Measurements from ENCODE around the gene TMTC3. TPM values are rescaled to one million over a fixed set of nuclear protein-coding genes. Genes with fewer than 3 reads are reported as not detected.
"Not testable (repeated sequence)": the region's sequence is repeated elsewhere in the genome, so short reads cannot be mapped to it uniquely, and the experiment has no call there.

Gene TMTC3
- 6.9 TPM for total RNA-seq
- long read RNA-seq = 0 reads

DNA sequence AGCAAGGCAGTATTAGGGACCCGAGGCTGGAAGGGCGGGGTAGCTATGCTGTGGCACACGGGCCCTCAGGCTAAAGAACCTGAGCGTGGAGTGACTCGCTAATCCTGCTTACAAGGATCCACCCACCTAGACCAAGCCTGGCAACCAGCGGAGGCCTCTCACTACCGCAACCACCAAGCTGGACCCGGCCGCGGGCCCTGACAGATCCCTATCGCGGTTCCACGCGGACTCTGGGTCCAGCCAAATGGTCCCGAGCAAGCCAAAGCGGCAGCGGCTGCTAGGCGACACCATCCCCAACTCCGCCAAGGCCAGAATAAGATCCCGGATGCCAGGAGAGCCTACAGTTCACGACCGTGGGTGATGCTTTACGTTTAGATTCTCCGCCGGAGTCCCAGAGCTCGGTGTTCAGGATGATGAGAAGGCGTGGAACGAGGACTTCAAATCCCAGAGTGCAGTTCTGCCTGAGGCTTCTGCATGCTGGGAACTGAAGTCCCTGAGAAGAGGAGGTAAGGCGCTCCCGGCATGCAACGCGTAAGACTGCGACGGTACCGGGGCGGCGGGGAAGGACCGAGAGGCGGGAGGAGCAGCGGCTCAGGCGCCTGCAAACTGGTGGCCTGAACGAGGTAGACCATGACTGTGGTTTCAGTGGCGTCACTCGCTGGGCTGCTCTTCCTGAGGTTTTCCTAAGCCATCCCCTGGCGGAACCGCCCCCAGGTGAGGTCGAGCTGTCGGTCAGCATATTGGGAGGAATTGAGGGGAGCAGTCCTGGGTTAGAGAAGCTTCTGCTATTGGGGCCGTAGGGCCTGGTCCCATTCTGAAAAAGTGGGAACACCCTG, at the start of gene TMTC3, which contains the start of gene CEP290:
TMTC3 (plus strand) TSS at position 534 of the 836 bp plus-strand sequence. CDS start 6,009 bp downstream, outside the sequence.
CEP290 (minus strand) TSS at position 315 of the 836 bp plus-strand sequence. CDS start 781 bp downstream, outside the sequence.
- intact Hi-C loops (cut with DNase I) = loop anchor here (1.0 kb wide), 1 partner anchor 107 kb away; a partner anchor contains a TSS
- ATAC-seq (peak; percentile 99), DNase-seq (ENCODE audit: missing footprints) (peak; percentile 96)

DNA sequence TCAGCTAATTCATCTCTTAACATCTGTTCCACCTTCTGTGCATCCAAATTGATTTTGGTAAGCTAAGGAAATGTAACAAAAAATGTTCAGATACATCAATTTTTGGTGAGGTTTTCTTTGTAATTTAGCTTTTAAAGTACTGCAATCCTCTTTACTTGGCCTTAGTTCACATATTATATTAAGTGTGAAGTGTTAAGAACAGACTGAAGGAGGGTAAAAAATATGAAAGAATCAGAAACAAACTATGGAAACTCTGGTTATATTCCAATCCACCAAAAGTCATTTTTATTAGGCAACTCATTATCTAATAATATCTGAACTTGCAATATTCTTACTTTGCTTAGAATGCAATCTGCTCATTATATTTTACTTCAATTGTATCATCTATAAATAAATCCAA, 49.3 kb upstream of the TMTC3 start:
- no peak for DNase-seq (ENCODE audit: missing footprints)
- intact Hi-C loops (cut with DNase I) = no loop called here
- no peak for ATAC-seq

DNA sequence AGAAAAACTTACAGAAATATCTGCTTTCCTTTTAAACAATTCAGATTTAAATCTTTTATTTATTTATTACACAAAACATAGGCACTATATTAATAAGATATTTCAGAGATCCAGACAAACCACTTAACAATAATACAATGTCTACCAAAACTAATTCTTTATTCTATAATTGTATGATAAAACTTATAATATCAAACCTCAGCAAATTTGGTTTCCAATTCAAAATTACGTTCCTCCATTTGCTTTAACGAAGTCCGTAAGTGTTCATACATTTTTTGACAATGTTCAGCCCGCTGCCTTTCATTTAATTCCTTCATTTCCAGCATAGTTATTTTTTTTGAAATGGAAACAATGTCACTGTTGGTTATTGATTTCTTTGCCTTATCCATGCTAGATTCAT, 48.5 kb upstream of the TMTC3 start:
- no peak for DNase-seq (ENCODE audit: missing footprints)
- intact Hi-C loops (cut with DNase I) = no loop called here
- ATAC-seq = no peak

DNA sequence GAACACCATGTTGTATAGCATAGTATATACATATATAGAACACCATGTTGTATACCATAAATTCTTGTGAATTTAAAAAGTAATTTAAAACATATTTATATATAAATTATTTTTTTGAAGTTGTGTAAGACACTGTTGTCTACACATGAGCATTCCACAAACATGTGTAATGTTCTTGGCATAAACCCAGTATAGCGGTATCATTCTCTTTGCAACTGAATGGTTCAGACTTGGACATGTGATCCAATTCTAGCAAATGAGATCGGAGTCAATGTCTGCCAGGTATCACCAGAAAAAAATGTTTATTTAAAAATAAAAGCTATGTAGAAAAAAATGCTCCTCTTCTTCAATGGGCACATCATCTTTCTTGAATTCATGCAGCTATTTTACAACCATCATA, 34.1 kb upstream of the TMTC3 start:
- ATAC-seq (no peak), DNase-seq (ENCODE audit: missing footprints) (no peak)
- intact Hi-C loops (cut with DNase I) = no loop called here

DNA sequence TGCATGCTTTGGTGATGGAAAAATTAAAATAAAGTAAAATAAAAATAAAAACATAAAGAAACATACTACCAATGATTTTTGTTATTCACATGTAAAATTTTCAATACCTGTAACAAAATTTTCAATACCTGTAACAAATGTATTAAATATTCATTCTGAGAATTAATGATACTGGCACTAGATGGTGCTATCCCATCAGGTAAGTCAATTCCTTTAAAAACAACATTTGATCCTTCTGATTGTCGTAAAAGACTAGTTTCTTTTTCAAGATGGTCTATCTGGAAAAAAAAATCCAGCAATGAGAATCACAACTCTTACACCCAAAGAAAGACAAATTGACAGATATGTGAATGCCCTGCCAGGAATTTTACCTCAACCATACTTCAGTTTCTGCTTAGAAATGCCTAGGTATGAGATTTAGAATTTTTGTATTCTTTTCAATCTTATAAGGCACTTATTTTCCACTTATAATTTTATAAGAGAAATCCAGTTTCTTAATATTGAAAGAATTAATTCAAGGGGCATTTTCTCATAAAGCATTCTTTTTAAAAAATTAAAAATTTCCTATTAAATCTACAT, 30.9 kb upstream of the TMTC3 start:
- ATAC-seq = no peak
- intact Hi-C loops (cut with DNase I) = loop anchor here (5.0 kb wide), 1 partner anchor 886 kb away; no protein-coding TSS in a partner anchor

DNA sequence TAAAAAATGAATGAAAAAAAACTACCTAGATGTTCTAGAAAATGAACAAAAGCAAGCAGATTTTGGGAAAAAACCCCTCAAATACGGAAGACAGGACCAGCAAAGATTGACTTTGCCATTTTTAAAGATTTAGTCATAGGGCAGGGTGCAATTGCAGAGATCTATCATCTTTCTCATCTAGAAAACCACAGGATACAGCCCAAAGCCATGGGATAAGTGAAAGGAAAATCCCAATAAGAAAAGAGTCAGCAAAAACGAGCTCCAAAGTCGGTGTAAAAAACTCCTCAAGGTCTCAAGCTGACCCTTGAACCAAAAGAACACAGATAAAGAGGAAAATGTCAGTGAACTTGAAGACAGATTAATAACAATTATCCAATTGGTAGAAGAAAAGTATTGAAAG, 28.2 kb upstream of the TMTC3 start:
- intact Hi-C loops (cut with DNase I) = loop anchor here (5.0 kb wide), 1 partner anchor 883 kb away; no protein-coding TSS in a partner anchor
- ATAC-seq (no peak), DNase-seq (ENCODE audit: missing footprints) (no peak)

More for the DNA sequence above, 30.9 kb upstream of the TMTC3 start:
- DNase-seq (ENCODE audit: missing footprints) = no peak

DNA sequence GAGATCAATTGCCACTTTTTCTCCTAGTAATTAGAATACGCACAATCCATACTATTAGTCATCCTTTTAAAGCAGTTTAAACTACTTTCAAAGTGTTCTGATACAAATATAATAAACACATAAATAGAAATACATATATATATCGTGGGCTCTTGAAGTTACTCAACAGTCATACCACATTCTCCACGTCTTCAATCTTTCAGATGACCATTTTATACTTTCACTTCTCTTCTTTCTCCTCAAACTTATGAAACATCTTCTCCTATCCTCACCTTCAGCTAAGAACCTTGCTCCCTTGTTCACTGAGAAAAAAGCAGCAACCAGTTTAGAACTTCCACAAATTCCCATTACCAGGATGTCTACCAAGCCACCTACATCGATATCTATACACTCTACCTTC, 19.4 kb upstream of the TMTC3 start:
- ATAC-seq = no peak
- intact Hi-C loops (cut with DNase I) = no loop called here
- DNase-seq (ENCODE audit: missing footprints) = no peak

DNA sequence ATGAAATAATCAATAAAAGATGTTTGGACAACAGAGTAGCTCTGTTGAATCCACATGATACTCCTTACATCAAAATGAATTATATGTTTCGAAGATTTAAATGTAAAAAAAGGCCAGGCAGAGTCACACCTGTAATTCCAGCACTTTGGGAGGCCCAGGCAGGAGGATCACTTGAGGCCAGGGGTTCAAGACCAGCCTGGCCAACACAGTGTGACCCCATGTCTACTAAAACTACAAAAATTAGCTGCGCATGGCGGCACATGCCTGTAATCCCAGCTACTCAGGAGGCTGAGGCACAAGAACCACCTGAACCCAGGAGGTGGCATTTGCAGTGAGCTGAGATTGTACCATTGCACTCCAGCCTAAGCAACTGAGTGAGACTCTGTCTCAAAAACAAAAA, 15.0 kb upstream of the TMTC3 start:
- no peak for DNase-seq (ENCODE audit: missing footprints)
- intact Hi-C loops (cut with DNase I) = no loop called here
- ATAC-seq = no peak

DNA sequence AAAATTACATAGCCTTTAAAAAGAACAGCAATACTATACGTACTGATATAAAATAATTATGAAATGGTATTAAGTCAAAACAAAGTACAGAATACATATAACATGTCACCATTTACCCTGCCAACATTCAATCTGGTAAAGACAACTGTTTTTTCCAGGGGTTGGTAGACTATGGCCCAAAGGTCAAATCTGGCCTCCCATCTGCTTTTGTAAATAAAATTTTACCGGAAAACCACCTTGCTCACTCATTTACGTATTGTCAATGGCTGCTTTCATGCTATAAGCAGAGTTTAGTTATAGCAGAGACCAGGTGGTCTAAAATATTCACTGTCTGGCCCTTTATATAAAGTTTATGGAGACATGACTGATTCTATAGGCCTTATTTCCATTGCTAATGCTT, 14.3 kb upstream of the TMTC3 start:
- ATAC-seq (no peak), DNase-seq (ENCODE audit: missing footprints) (no peak)
- intact Hi-C loops (cut with DNase I) = no loop called here

DNA sequence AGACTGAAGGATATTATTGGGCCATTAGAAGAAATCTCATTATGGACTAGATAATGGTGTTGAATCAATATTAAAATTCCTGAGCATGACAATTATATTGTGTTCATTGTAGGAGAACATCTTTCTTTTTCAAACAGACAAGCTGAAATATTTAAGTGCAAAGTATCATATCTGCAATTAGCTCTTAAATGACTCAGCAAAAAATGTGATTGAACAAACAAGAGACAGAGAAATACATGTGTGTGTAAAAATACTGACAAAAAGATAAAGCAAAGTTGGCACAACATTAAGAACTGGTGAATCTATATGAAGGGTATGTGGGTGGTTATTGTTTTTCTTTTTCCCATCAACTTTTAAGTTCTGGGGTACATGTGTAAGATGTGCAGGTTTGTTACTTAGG, 9.7 kb upstream of the TMTC3 start:
- ATAC-seq (no peak), DNase-seq (ENCODE audit: missing footprints) (no peak)
- intact Hi-C loops (cut with DNase I) = no loop called here

DNA sequence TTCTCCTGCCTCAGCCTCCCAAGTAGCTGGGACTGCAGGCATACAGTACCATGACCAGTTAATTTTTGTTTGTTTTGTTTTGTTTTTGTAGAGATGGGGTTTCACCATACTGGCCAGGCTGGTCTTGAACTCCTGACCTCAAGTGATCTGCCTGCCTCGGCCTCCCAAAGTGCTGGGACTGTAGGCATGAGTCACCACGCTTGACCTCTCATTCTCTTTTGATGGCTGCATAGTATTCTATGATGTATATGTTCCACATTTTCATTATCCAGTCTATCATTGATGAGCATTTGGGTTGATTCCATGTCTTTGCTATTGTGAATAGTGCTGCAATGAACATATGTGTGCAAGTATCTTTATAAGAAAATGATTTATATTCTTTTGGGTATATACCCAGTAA, 8.9 kb upstream of the TMTC3 start:
- DNase-seq (ENCODE audit: missing footprints); intact Hi-C loops (cut with DNase I); ATAC-seq: not testable (repeated sequence)

DNA sequence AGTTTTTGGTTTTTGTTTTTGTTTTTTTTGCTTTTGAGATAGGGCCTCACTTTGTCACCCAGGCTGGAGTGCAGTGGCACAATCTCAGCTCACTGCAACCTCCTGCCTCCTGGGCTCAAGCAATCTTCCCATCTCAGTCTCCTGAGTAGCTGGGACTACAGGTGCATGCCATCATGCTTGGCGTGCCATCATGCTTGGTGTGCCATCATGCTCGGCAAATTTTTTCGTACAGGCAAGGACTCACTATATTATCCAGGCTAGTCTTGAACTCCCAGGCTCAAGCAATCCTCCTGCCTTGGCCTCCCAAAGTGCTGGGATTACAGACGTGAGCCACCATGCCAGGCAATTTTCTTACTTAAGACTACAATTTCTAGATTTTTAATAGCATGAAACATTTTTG, 2.4 kb upstream of the TMTC3 start:
- ATAC-seq; intact Hi-C loops (cut with DNase I); DNase-seq (ENCODE audit: missing footprints): not testable (repeated sequence)

DNA sequence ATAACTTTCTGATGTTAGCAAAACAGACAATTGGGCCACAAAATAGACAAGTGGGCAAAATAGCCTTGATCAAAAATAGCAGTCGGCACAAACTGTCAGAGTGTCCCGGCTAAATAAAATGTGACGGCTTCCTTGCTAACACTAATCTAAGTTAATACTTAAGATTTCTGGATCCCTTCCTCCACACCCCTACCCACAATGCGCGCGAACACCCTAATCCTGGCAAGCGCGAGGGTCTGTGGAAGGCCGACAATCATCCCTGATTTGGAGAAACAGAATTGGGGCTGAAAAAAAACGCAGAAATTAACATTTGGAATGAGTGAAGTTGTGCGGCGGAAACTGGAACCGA, 708 bp upstream of the TMTC3 start:
- DNase-seq (ENCODE audit: missing footprints) = no peak
- ATAC-seq = no peak
- intact Hi-C loops (cut with DNase I) = no loop called here

DNA sequence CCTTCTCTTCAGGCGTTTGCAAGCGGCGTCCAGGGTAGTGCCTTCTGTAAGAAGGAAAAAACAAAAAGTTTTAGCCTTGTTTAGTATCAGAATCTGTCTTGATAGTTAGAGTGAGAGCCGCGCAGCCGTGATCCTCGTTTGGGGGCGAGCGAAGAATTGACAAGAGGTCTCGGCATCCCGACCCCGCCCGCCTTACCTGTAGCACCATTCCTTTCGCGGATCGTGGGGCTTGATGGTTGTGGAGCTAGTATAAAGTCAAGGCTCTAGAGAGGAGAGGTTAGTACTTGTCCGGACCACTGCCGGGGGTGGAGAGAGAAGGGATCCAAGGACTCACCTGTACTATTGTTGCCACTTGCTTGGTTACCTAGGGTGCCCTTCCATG, 494 bp downstream of the TMTC3 start:
- intact Hi-C loops (cut with DNase I) = loop anchor here (1.0 kb wide), 1 partner anchor 107 kb away; a partner anchor contains a TSS
- ATAC-seq (no peak), DNase-seq (ENCODE audit: missing footprints) (peak; percentile 73)

DNA sequence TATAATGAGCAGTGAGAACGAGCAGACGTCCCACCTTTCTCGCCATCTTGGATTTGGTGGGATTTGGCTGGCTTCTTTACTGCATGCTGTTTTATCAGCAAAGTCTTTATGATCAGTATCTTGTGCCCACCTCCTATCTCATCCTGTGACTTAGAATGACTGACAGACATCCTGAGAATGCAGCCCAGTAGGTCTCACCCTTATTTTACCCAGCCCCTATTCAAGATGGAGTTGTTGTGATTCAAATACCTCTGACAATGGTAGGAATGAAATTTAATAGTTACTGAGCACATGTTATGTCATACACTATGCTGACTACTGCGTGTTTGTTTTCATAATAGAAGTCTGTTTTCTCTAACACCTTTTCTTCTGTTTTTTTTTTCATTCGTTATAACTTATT, 1.9 kb downstream of the TMTC3 start:
- ATAC-seq (no peak), DNase-seq (ENCODE audit: missing footprints) (no peak)
- intact Hi-C loops (cut with DNase I) = no loop called here

DNA sequence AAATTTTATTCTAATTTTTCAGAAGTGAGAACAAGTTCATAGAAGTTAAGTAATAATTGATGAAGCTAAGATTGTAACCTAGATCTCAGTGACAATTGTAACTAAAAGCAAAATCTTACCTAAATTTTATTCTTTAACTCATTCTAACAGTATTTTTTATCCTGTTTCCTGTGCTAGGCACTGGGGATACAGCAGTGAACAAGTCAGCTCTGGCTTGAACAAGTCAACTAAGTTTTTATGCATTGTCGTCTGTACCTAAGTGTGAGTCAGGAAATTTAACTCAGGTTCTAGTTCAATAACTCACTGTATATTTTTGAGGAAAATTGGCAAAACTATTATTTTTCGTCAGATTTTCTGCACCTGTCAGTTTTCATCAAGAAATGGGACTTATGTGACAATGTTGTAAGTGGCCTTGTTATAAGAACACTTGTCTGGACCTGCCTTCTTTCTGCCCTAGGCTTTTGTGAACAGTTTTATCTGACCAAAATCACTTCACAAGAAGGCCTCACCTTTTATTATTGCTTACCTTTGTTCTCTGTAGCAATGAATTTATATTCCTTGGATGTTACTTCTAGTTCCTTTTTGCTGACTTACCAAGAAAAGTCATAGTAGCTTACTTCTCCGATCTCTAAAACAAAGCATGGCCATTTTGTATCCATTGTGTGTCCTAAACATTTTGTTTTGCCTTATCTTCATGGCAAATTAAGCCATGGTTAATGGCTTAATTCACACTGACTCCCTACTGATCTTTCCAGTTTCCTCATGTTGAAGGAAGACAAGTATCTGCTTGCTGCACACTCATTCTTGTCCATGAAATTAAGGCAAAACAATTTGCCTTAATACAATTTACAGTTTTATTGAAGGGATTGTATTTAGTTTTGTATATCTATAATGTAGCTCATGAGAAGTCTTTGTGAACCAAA, 2.7 kb downstream of the TMTC3 start:
- ATAC-seq (no peak), DNase-seq (ENCODE audit: missing footprints) (no peak)
- intact Hi-C loops (cut with DNase I) = no loop called here

DNA sequence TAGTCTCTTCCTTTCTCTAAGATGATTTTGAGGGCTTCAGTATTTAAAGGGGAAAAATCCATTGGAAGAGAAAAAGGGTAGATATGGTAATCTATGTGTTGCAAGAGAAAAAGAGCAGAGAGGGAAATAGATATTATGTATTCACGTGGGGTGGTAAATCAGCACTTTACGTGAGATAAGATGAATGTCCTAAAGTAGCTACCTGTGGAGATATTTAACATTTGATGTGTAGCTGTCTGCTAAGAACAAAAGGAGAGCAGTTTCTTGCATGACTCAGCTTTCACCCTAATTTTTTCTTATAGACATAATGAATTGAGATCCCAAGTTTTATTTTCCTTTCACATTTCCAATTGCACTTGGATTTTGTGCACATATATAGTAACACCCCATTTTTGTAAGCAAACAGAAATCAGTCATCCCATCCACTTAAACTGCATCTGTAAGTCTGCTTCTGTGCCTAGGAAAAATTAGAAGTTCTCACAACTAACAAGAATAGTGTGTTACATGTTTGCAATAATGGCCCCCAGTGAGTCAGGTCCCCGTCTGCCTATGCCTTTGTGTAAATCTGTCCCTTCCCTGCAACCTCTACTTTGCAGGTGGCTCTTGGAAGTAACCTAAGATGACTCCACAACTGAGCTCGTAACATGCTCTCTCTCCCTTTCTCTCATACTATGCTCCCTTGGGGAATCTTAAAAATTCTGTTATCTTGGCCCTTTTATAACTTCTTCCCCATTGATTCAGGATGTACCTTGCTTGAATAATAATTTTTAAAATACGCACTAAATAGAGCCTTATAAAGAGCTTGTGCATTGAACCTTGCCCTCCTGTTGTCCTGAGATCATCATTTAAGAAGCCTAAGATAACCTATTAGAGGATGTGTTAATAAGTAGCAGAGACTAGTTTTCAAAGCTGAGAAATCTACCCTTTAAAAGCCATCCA, 3.7 kb downstream of the TMTC3 start:
- intact Hi-C loops (cut with DNase I) = no loop called here

DNA sequence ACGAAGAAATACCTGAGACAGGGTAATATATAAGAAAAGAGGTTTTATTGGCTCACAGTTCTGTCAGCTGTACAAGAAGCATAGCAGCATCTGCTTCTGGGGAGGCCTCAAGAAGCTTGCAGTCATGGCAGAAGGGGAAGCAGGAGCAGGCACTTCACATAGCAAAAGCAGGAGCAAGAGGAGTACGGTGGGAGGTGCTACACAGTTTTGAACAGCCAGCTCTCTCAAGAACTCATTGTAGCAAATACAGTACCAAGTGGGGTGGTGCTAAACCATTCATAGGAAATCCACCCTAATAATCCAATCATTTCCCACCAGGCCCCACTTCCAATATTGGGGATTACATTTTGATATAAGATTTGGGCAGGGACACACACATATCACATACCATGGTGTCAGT, 8.0 kb downstream of the TMTC3 start:
- DNase-seq (ENCODE audit: missing footprints) = no peak
- no peak for ATAC-seq
- intact Hi-C loops (cut with DNase I) = loop anchor here (10.0 kb wide), 1 partner anchor 845 kb away; no protein-coding TSS in a partner anchor

More for the DNA sequence above, 3.7 kb downstream of the TMTC3 start:
- no peak for DNase-seq (ENCODE audit: missing footprints)
- ATAC-seq = no peak

All from Right ventricle myocardium inferior (tissue), 1 donor.